OCI-LY7 (cell line): ENCODE data around the gene HMG20A. TPM values are rescaled to one million over a fixed set of nuclear protein-coding genes. Genes with fewer than 3 reads are reported as not detected.
A peak's percentile ranks its signal among the peaks of the same experiment; 100 is the strongest.

Source experiments
- BruUV-seq: library from RNA; stranded (reverse); fragments of 400-500 nt; replicated peaks from 2 replicates; lab custom pipeline; 2021; lab: Mats Ljungman, UMichigan
- CTCF ChIA-PET: fragments of 300-600 bp; sonication (Branson Sonifier 250); formaldehyde crosslinking; loops from one replicate; lab custom pipeline; 2022; ENCODE audit warnings: antibody characterized with exemption; ENCODE audit not compliant: unreplicated experiment; lab: Charles Lee
- POLR2A ChIA-PET: fragments of 300-600 bp; sonication (Branson Sonifier 250); formaldehyde crosslinking; loops from one replicate; lab custom pipeline; 2022; ENCODE audit warnings: antibody characterized with exemption; lab: Charles Lee
- DNase-seq: peaks from one replicate; pipeline ENCODE4 v3.0.0-alpha.2; 2015; ENCODE audit warnings: low spot score
- H2AFZ ChIP-seq: fragments of 200-600 bp; sonication (generic), shearing (Covaris generic); 2 replicates; pipeline ENCODE4 v1.6.1; 2014; ENCODE audit warnings: mild to moderate bottlenecking, antibody characterized with exemption, low read length, moderate library complexity
- H3K27ac ChIP-seq: fragments of 200-600 bp; sonication (generic); 2 replicates; pipeline ENCODE4 v1.5.1; 2014; ENCODE audit warnings: mixed run types, low read depth, mild to moderate bottlenecking, moderate library complexity, low read length, inconsistent platforms; ENCODE audit not compliant: poor library complexity, severe bottlenecking
- H3K36me3 ChIP-seq: fragments of 200-600 bp; sonication (generic); 2 replicates; pipeline ENCODE4 v1.6.1; 2014; ENCODE audit warnings: mild to moderate bottlenecking, antibody characterized with exemption, low read length, moderate library complexity, mixed read lengths; ENCODE audit not compliant: insufficient read depth
- H3K4me1 ChIP-seq: fragments of 200-600 bp; sonication (generic); 2 replicates; pipeline ENCODE4 v1.5.1; 2014; ENCODE audit warnings: mild to moderate bottlenecking, low read length; ENCODE audit not compliant: insufficient read depth, poor library complexity, severe bottlenecking
- H3K4me2 ChIP-seq: fragments of 200-600 bp; sonication (generic); 2 replicates; pipeline ENCODE4 v1.6.1; 2014; ENCODE audit warnings: mild to moderate bottlenecking, low read length
- H3K4me3 ChIP-seq: fragments of 200-600 bp; sonication (generic); 2 replicates; pipeline ENCODE4 v1.5.1; 2014; ENCODE audit warnings: mild to moderate bottlenecking, low read depth, low read length; ENCODE audit not compliant: poor library complexity, severe bottlenecking
- H3K79me2 ChIP-seq: fragments of 200-600 bp; sonication (generic); 2 replicates; pipeline ENCODE4 v1.6.1; 2016; ENCODE audit warnings: low read depth, mild to moderate bottlenecking, low read length, moderate library complexity, mixed read lengths; ENCODE audit not compliant: insufficient read depth
- H3K9me2 ChIP-seq: fragments of 200-600 bp; sonication (generic); 2 replicates; pipeline ENCODE4 v1.6.1; 2016; ENCODE audit warnings: mild to moderate bottlenecking, low read length, mixed read lengths; ENCODE audit not compliant: insufficient read depth
- H3K9me3 ChIP-seq: fragments of 200-600 bp; sonication (generic); 2 replicates; pipeline ENCODE4 v1.6.1; 2014; ENCODE audit warnings: mild to moderate bottlenecking, mixed run types, low read length, mixed read lengths
- H4K20me1 ChIP-seq: fragments of 200-600 bp; sonication (generic); 2 replicates; pipeline ENCODE4 v1.6.1; 2014; ENCODE audit warnings: mild to moderate bottlenecking, antibody characterized with exemption, low read length, moderate library complexity, mixed read lengths; ENCODE audit not compliant: insufficient read depth
- CTCF ChIP-seq: fragments of 200-600 bp; sonication (generic); conservative IDR thresholded peaks from 2 replicates; pipeline ENCODE4 v1.5.1; 2014; ENCODE audit warnings: mild to moderate bottlenecking, antibody characterized with exemption, low read length, moderate library complexity, mixed read lengths
- EZH2phosphoT487 ChIP-seq: fragments of 200-600 bp; sonication (generic); IDR thresholded peaks from 2 replicates; pipeline ENCODE4 v1.6.1; 2018; ENCODE audit warnings: low read depth, borderline replicate concordance, mild to moderate bottlenecking, mixed run types, antibody characterized with exemption, low read length, moderate library complexity, mixed read lengths
- intact Hi-C: fragments of 100-400 bp; cut with micrococcal nuclease; formaldehyde crosslinking; loops from one replicate; pipeline ENCODE4 v1.10.0; 2022; ENCODE audit not compliant: unreplicated experiment
- total RNA-seq, 2 experiments: library from RNA; depleted of rRNA in 1 of 2; stranded (reverse); fragments of >200 nt in 1 of 2; shearing (Covaris generic) in 1 of 2; gene quantifications; 2 replicates each; pipeline ENCODE4 v1.2.3, GENCODE V29; 2014 to 2022

Gene HMG20A
- total RNA-seq, 2 experiments from 2014 or later: 29.1 to 49.9 TPM

GRCh38 chr15:77416954-77417353, 3.7 kb upstream of the HMG20A start:
- Histone ChIP-seq H3K27ac (no peak overlapping the region), H3K36me3 (no peaks in the 10 kb centered on the region), H3K9me2 (no peaks in the 10 kb centered on the region), H3K4me3 (no peak overlapping the region), H4K20me1 (peaks cover 18% of the 10 kb centered on the region), H3K4me2 (no peak overlapping the region), H3K4me1 (peaks cover 10% of the 10 kb centered on the region), H2AFZ (no peak overlapping the region), H3K9me3 (no peaks in the 10 kb centered on the region), H3K79me2 (peaks cover 21% of the 10 kb centered on the region)
- DNase-seq: no peak
- intact Hi-C loops: no loop called here
- POLR2A ChIA-PET: no interaction called here
- TF ChIP-seq EZH2phosphoT487 (no peak), CTCF (no peak)
- BruUV-seq: no TSS peak
- CTCF ChIA-PET: no interaction called here

GRCh38 chr15:77417602-77418001, 3.1 kb upstream of the HMG20A start:
- peaks cover 27% of the 10 kb centered on the region for H3K79me2 ChIP-seq
- no peak overlapping the region for H3K4me3 ChIP-seq
- no peak overlapping the region for H3K27ac ChIP-seq
- H4K20me1 ChIP-seq: peaks cover 15% of the 10 kb centered on the region; the same call in 1 of the 2 replicates
- no peak overlapping the region for H3K4me2 ChIP-seq
- CTCF ChIA-PET: no interaction called here
- no peak for DNase-seq
- no peaks in the 10 kb centered on the region for H3K9me2 ChIP-seq
- POLR2A ChIA-PET: no interaction called here
- peaks cover 14% of the 10 kb centered on the region for H3K4me1 ChIP-seq
- H2AFZ ChIP-seq: no peak overlapping the region
- no peaks in the 10 kb centered on the region for H3K9me3 ChIP-seq
- no peaks in the 10 kb centered on the region for H3K36me3 ChIP-seq
- intact Hi-C loops: no loop called here
- TF ChIP-seq CTCF: no peak
- no peak for TF ChIP-seq EZH2phosphoT487
- BruUV-seq: no TSS peak

GRCh38 chr15:77418391-77418965, 2.2 kb upstream of the HMG20A start:
- Histone ChIP-seq H3K9me3 (no peaks in the 10 kb centered on the region), H3K4me2 (peak overlapping the region; percentile 84), H2AFZ (peak overlapping the region; percentile 74; the same call in 1 of the 2 replicates), H3K4me3 (peak overlapping the region; percentile 88), H3K4me1 (peaks cover 21% of the 10 kb centered on the region), H4K20me1 (peaks cover 16% of the 10 kb centered on the region; the same call in 1 of the 2 replicates), H3K9me2 (no peaks in the 10 kb centered on the region), H3K36me3 (no peaks in the 10 kb centered on the region), H3K27ac (no peak overlapping the region), H3K79me2 (peaks cover 32% of the 10 kb centered on the region)
- ChIA-PET CTCF (no interaction called here), POLR2A (interaction anchor here (1.1 kb wide), 1 partner anchor 12 kb away, joined by 4 read pairs; no protein-coding TSS in a partner anchor)
- intact Hi-C loops: no loop called here
- TF ChIP-seq CTCF (no peak), EZH2phosphoT487 (no peak)
- no peak for DNase-seq
- BruUV-seq: no TSS peak
